ENCODE data around the gene HOXB5.

DNA sequence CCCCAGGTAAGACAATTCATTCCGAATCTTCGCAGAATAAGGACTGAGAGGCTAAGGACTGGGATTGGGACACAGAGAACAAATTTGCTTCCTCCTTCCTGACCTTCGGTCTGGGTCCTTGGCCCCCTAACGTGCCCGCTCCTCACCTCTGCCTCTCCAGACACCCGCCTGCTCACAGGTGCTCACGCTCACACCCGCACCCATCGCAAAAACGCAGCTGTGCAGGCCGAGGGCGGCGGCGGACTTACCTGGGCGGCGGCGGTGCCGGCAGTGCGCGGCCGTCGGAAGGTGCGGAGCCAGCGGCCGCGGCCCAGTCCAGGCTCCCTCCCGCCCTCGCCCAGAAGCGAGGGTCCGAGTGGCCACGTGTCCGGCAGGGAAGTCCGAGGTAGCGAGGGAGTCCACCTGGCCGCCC, 39.7 kb upstream of the HOXB5 start:
- TF ChIP-seq CSDC2 (CRISPR knock-in tag; IDR thresholded peaks at IDR 0.05) (no peak), ZNF8 (CRISPR knock-in tag; IDR thresholded peaks at IDR 0.05) (no peak), PPARA (CRISPR knock-in tag; IDR thresholded peaks at IDR 0.05; ENCODE audit: borderline replicate concordance) (no peak)
- TF ChIP-seq, protein P1, sequence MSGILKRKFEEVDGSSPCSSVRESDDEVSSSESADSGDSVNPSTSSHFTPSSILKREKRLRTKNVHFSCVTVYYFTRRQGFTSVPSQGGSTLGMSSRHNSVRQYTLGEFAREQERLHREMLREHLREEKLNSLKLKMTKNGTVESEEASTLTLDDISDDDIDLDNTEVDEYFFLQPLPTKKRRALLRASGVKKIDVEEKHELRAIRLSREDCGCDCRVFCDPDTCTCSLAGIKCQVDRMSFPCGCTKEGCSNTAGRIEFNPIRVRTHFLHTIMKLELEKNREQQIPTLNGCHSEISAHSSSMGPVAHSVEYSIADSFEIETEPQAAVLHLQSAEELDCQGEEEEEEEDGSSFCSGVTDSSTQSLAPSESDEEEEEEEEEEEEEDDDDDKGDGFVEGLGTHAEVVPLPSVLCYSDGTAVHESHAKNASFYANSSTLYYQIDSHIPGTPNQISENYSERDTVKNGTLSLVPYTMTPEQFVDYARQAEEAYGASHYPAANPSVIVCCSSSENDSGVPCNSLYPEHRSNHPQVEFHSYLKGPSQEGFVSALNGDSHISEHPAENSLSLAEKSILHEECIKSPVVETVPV (CRISPR knock-in tag; IDR thresholded peaks at IDR 0.05): no peak
